HepG2 (cell line): Measurements from ENCODE around the gene PLD1.

Experiments
- CC2D1A ChIP-seq: sonication (generic); formaldehyde crosslinking; IDR thresholded peaks from 2 replicates; pipeline ENCODE4 v1.8.1; 2023; ENCODE audit warnings: mild to moderate bottlenecking, missing genetic modification reagents
- HOXA7 ChIP-seq: sonication (generic); formaldehyde crosslinking; IDR thresholded peaks from 2 replicates; pipeline ENCODE4 v1.8.1; 2022; ENCODE audit warnings: mild to moderate bottlenecking, missing genetic modification reagents, moderate library complexity
- NCOA2 ChIP-seq: sonication (generic); formaldehyde crosslinking; IDR thresholded peaks from 2 replicates; pipeline ENCODE4 v1.8.0; 2022; ENCODE audit warnings: inconsistent platforms
- ZNF224 ChIP-seq: sonication (generic); formaldehyde crosslinking; IDR thresholded peaks from 2 replicates; pipeline ENCODE4 v1.5.0; 2020; ENCODE audit warnings: mild to moderate bottlenecking, missing genetic modification reagents
- ZNF354B ChIP-seq: sonication (generic); formaldehyde crosslinking; IDR thresholded peaks from 2 replicates; pipeline ENCODE4 v1.8.0; 2022; ENCODE audit warnings: mild to moderate bottlenecking, missing genetic modification reagents
- ZNF776 ChIP-seq: sonication (generic); formaldehyde crosslinking; IDR thresholded peaks from 2 replicates; pipeline ENCODE4 v1.4.0; 2020; ENCODE audit warnings: mild to moderate bottlenecking, missing genetic modification reagents
- TF ChIP-seq, protein P1 (sequence below): IDR thresholded peaks from 2 replicates; pipeline ENCODE4 v1.6.1; 2012; ENCODE audit warnings: inconsistent platforms
- TF ChIP-seq, protein P2 (sequence below): sonication (generic); formaldehyde crosslinking; IDR thresholded peaks from 2 replicates; pipeline ENCODE4 v1.5.0; 2020; ENCODE audit warnings: mild to moderate bottlenecking, missing genetic modification reagents, moderate library complexity
- TF ChIP-seq, protein P3 (sequence below): sonication (generic); formaldehyde crosslinking; IDR thresholded peaks from 2 replicates; pipeline ENCODE4 v1.5.0; 2020; ENCODE audit warnings: mild to moderate bottlenecking, missing genetic modification reagents

DNA sequence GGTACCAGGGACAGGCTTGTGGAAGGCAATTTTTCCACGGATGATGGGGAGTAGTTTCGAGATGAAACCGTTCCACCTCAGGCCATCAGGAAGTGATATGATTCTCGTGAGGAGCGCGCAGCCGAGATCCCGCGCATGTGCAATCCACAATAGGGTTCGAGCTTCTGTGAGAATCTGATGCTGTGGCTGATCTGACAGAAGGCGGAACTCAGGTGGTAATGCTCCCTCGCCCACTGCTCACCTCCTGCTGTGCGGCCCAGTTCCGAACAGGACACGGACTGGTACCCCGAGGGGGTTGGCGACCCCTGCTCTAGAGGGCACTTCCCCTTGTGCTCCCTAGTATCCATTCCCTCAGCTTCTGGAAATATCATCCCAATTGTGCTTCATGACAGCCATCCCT lies 99.9 kb downstream of the PLD1 start:
- TF ChIP-seq ZNF776 (CRISPR knock-in tag) (no peak), NCOA2 (CRISPR knock-in tag) (no peak), CC2D1A (CRISPR knock-in tag) (no peak), HOXA7 (CRISPR knock-in tag) (no peak), ZNF224 (CRISPR knock-in tag) (no peak), ZNF354B (CRISPR knock-in tag) (no peak)
- TF ChIP-seq, protein P1, sequence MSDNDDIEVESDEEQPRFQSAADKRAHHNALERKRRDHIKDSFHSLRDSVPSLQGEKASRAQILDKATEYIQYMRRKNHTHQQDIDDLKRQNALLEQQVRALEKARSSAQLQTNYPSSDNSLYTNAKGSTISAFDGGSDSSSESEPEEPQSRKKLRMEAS: no peak
- TF ChIP-seq, protein P2, sequence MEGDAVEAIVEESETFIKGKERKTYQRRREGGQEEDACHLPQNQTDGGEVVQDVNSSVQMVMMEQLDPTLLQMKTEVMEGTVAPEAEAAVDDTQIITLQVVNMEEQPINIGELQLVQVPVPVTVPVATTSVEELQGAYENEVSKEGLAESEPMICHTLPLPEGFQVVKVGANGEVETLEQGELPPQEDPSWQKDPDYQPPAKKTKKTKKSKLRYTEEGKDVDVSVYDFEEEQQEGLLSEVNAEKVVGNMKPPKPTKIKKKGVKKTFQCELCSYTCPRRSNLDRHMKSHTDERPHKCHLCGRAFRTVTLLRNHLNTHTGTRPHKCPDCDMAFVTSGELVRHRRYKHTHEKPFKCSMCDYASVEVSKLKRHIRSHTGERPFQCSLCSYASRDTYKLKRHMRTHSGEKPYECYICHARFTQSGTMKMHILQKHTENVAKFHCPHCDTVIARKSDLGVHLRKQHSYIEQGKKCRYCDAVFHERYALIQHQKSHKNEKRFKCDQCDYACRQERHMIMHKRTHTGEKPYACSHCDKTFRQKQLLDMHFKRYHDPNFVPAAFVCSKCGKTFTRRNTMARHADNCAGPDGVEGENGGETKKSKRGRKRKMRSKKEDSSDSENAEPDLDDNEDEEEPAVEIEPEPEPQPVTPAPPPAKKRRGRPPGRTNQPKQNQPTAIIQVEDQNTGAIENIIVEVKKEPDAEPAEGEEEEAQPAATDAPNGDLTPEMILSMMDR (CRISPR knock-in tag): no peak
- TF ChIP-seq, protein P3, sequence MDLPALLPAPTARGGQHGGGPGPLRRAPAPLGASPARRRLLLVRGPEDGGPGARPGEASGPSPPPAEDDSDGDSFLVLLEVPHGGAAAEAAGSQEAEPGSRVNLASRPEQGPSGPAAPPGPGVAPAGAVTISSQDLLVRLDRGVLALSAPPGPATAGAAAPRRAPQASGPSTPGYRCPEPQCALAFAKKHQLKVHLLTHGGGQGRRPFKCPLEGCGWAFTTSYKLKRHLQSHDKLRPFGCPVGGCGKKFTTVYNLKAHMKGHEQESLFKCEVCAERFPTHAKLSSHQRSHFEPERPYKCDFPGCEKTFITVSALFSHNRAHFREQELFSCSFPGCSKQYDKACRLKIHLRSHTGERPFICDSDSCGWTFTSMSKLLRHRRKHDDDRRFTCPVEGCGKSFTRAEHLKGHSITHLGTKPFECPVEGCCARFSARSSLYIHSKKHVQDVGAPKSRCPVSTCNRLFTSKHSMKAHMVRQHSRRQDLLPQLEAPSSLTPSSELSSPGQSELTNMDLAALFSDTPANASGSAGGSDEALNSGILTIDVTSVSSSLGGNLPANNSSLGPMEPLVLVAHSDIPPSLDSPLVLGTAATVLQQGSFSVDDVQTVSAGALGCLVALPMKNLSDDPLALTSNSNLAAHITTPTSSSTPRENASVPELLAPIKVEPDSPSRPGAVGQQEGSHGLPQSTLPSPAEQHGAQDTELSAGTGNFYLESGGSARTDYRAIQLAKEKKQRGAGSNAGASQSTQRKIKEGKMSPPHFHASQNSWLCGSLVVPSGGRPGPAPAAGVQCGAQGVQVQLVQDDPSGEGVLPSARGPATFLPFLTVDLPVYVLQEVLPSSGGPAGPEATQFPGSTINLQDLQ (CRISPR knock-in tag): no peak
